Upper lobe of left lung (tissue), 4 donors: ENCODE results near the gene COMTD1.

ENCODE experiments used
- CTCF ChIP-seq, 6 experiments: fragments of 450-650 bp in 4 of 6; fragments of 200-600 bp in 2 of 6; sonication (generic) in 2 of 6; IDR thresholded peaks; one replicate each; pipeline ENCODE4 v1.5.1; 2016 to 2019; ENCODE audit warnings: antibody characterized with exemption in 6 of 6
- POLR2AphosphoS5 ChIP-seq, 2 donors: sonication (generic); formaldehyde crosslinking; IDR thresholded peaks; one replicate each; pipeline ENCODE4 v1.5.1; 2017; ENCODE audit warnings: antibody characterized with exemption in 2 of 2

GRCh38 chr10:75229971-75230370, 5.8 kb downstream of the COMTD1 start:
- no peak for TF ChIP-seq CTCF (IDR thresholded peaks at IDR 0.05)
- TF ChIP-seq POLR2AphosphoS5 (IDR thresholded peaks at IDR 0.05): no peak
